Bronchial epithelial cell (primary cell): ENCODE results near the gene C19orf25. TPM values are rescaled to one million over a fixed set of nuclear protein-coding genes. Genes with fewer than 3 reads are reported as not detected.

ENCODE experiments used
- DNase-seq: peaks from one replicate; pipeline ENCODE4 v3.0.0-alpha.2; 2010; ENCODE audit warnings: low read depth
- FAIRE-seq: peaks from 2 replicates; lab custom pipeline; 2011; peaks lifted over from hg19 to GRCh38; lab: Jason Lieb, UNC
- H3K27me3 ChIP-seq: 2 replicates; pipeline ENCODE4 v1.5.1; 2011; ENCODE audit warnings: low read length; ENCODE audit not compliant: control insufficient read depth, insufficient read depth
- H3K36me3 ChIP-seq: 2 replicates; pipeline ENCODE4 v1.5.1; 2011; ENCODE audit warnings: low read length; ENCODE audit not compliant: control insufficient read depth, insufficient read depth
- H3K4me3 ChIP-seq: 2 replicates; pipeline ENCODE4 v1.5.1; 2011; ENCODE audit warnings: mild to moderate bottlenecking, low read depth, low read length, control low read depth
- total RNA-seq: library from RNA; depleted of rRNA; stranded (reverse); fragments of >200 nt; gene quantifications from 2 replicates; pipeline ENCODE4 v1.2.1, GENCODE V29; 2014
- TF ChIP-seq, protein P1 (sequence below): IDR thresholded peaks from 2 replicates; pipeline ENCODE4 v1.5.1; 2011; ENCODE audit warnings: mild to moderate bottlenecking, moderate library complexity, low read length, control low read depth, inconsistent platforms; ENCODE audit not compliant: insufficient read depth, severe bottlenecking

The C19orf25 gene
- total RNA-seq, 1 donor from 2014 or later = 24.7 TPM

DNA sequence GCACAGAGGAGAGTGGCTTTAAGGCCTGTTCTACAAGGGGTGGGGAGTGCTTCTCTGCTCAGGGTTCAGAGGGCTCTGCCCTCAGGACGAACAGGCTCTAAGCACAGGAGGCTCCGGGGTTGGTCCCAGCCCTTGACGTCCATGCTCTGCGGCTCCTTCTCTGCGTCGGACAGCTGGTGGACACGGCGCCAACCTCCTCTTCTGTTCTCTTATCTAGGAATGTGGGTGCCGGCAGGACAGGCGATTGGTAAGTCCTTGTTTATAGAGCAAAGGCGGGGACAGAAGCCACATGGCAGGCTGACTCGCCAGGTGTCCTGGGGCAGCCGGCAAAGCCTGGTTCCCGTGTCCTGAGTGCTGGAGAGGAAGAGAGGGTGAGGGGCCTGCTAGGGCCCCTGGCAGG lies 49.3 kb downstream of the C19orf25 start:
- no peak for DNase-seq
- no peak overlapping the region for H3K4me3 ChIP-seq
- H3K36me3 ChIP-seq = peaks cover 60% of the 10 kb centered on the region
- no peak for FAIRE-seq
- TF ChIP-seq, protein P1, sequence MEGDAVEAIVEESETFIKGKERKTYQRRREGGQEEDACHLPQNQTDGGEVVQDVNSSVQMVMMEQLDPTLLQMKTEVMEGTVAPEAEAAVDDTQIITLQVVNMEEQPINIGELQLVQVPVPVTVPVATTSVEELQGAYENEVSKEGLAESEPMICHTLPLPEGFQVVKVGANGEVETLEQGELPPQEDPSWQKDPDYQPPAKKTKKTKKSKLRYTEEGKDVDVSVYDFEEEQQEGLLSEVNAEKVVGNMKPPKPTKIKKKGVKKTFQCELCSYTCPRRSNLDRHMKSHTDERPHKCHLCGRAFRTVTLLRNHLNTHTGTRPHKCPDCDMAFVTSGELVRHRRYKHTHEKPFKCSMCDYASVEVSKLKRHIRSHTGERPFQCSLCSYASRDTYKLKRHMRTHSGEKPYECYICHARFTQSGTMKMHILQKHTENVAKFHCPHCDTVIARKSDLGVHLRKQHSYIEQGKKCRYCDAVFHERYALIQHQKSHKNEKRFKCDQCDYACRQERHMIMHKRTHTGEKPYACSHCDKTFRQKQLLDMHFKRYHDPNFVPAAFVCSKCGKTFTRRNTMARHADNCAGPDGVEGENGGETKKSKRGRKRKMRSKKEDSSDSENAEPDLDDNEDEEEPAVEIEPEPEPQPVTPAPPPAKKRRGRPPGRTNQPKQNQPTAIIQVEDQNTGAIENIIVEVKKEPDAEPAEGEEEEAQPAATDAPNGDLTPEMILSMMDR = no peak
- no peaks in the 10 kb centered on the region for H3K27me3 ChIP-seq

DNA sequence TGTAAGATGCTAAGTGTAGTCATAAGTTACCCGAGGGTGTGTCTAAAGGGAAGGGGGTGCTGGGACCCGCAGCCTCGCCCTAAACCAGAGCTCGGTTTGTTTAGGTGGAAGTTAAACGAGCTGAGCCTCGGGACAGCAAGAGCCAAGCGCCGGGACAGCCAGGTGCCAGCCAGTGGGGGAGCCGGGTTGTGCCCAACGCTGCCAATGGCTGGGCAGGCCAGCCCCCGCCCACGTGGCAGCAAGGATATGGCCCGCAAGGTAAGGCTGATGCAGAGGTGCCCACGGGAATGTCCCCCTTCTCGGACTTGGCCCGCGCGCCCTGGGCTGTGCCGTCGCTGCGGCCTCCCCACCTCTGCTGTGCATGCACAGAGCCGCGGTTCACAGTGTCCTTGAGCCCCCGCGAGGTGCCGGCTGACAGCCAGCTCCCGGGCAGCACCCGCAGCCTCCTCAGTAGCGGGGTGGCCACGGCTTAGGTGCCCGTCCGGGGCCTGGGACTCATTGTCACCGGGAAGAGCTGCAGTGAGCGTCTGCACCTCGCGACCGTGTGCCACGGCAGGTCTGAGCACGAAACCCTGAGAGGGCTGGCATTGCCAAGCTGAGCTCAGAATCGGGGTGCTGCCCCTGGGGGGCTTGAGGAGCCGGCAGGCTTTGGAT lies 50.1 kb downstream of the C19orf25 start:
- FAIRE-seq = no peak
- TF ChIP-seq, protein P1 = no peak
- Histone ChIP-seq H3K4me3 (no peak overlapping the region), H3K27me3 (no peaks in the 10 kb centered on the region), H3K36me3 (peaks cover 59% of the 10 kb centered on the region)
- DNase-seq = no peak

DNA sequence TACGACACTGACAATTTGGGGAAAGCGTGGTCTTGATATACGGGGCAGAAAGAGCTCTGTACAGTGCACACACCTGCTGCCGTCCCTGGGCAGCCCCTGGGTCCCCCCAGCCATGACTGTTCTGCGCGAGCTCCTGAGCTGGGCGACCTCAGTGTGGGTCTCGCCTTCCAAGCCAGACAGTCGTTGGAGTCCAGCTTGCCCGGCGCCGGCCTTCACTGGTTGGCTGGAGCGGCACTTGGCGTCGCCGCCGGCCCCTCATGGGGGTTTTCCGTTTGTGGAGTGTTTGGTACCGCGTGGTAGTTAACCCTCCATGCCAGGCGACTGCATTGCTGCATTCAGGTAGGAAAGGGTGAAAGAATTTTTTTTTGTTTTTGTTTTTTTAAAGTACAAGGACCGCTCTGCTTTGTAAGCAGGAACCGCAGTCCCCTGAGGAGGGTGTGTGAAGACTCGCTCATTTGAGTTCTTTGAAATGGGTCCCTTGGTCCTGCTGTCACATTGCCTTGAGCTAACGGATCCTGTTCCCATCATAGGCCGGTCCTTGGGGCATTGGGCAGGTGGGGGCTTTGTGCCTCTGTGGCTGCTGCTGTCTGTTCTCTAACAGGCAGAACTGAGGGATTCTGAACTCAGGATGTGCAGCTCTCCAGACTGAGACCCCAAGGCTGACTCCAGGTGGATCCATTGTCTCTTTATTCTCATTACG lies 51.6 kb downstream of the C19orf25 start:
- no peaks in the 10 kb centered on the region for H3K27me3 ChIP-seq
- TF ChIP-seq, protein P1 = no peak
- H3K36me3 ChIP-seq = peaks cover 51% of the 10 kb centered on the region
- no peak for FAIRE-seq
- no peak overlapping the region for H3K4me3 ChIP-seq
- no peak for DNase-seq

DNA sequence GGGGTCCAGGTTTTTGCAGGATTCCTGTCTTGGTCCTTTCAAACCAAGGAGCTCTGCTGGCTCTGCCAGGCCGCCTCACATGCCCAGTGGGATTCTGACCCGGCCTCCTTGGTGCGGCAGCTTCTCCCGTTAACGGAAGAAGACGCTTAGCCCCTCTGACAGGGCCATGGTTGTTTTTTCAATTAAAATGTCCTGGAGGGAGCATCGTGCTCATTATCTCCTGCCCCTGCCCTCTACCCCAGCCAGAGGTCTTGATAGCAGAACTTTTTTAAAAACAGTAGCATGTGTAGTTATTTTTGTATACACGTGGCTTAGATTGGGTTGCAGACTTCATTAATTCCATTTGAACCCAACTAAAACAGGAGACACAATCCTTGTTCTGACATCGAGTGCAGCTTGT lies 52.3 kb downstream of the C19orf25 start:
- peaks cover 48% of the 10 kb centered on the region for H3K36me3 ChIP-seq
- TF ChIP-seq, protein P1 = no peak
- no peaks in the 10 kb centered on the region for H3K27me3 ChIP-seq
- DNase-seq = no peak
- no peak overlapping the region for H3K4me3 ChIP-seq
- FAIRE-seq = no peak

DNA sequence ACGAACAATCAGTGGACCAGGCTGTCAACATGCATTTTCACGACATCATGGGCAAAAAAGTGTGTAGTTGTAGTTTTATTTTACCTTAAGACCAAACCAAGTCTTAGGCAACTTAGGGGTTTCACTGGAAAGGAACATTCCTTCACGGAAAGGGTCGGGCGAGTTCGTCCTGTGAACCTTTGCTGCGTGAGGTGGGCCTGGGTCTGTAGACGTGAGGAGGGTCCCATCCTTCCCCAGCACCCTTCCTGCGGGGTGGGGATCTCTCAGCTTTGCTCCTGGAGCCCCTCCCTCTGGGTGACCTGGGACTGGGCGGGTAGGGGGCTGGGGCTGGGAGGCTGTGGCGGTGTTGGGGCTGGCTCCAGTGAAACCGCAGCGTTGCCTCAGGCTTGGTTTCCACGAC lies 53.1 kb downstream of the C19orf25 start:
- H3K27me3 ChIP-seq = no peaks in the 10 kb centered on the region
- H3K4me3 ChIP-seq = no peak overlapping the region
- DNase-seq (no peak), FAIRE-seq (no peak)
- H3K36me3 ChIP-seq = peaks cover 49% of the 10 kb centered on the region
- TF ChIP-seq, protein P1 = no peak
